Transverse colon (tissue), 4 donors: ENCODE data around the gene VLDLR. TPM values are rescaled to one million over a fixed set of nuclear protein-coding genes. Genes with fewer than 3 reads are reported as not detected.

Experiments
- DNase-seq: peaks from one replicate; pipeline ENCODE4 v3.0.0-alpha.2; 2019
- H3K27ac ChIP-seq, 4 donors: fragments of 200-600 bp; sonication (generic); 2 replicates each; pipeline ENCODE4 v1.5.1; 2016 to 2018; ENCODE audit warnings: inconsistent platforms in 4 of 4
- H3K27me3 ChIP-seq: fragments of 200-600 bp; sonication (generic); 2 replicates; pipeline ENCODE4 v1.5.1; 2017; ENCODE audit warnings: inconsistent platforms
- H3K36me3 ChIP-seq, 4 donors: fragments of 200-600 bp; sonication (generic); 2 replicates each; pipeline ENCODE4 v1.5.1; 2017 to 2019; ENCODE audit warnings: inconsistent platforms in 4 of 4
- H3K4me1 ChIP-seq, 4 donors: fragments of 200-600 bp; sonication (generic); 2 replicates each; pipeline ENCODE4 v1.5.1; 2017 to 2020; ENCODE audit warnings: inconsistent platforms in 4 of 4
- H3K4me3 ChIP-seq, 4 donors: fragments of 200-600 bp; sonication (generic); 1 replicate in 1 of 4; 2 replicates in 3 of 4; pipeline versions ENCODE4 v1.5.1 to v1.6.1; 2017 to 2019; ENCODE audit warnings: inconsistent platforms in 4 of 4
- H3K9me3 ChIP-seq, 2 donors: fragments of 200-600 bp; sonication (generic); 2 replicates each; pipeline ENCODE4 v1.5.1; 2017 to 2019; ENCODE audit warnings: inconsistent platforms in 2 of 2
- CTCF ChIP-seq, 5 experiments: fragments of 200-600 bp in 3 of 5; fragments of 450-650 bp in 2 of 5; sonication (generic) in 3 of 5; IDR thresholded peaks; 1 replicate in 2 of 5; 2 replicates in 3 of 5; pipeline ENCODE4 v1.5.1; 2016 to 2017; ENCODE audit warnings: antibody characterized with exemption in 5 of 5, inconsistent platforms in 3 of 5, mild to moderate bottlenecking in 2 of 5, moderate library complexity in 1 of 5
- EP300 ChIP-seq: sonication (generic); formaldehyde crosslinking; IDR thresholded peaks from one replicate; pipeline ENCODE4 v1.6.1; 2017; ENCODE audit warnings: antibody characterized with exemption, low read depth
- POLR2A ChIP-seq: fragments of 450-650 bp; IDR thresholded peaks from one replicate; pipeline ENCODE4 v1.6.1; 2016; ENCODE audit warnings: antibody characterized with exemption, mild to moderate bottlenecking, moderate library complexity
- POLR2AphosphoS5 ChIP-seq, 3 donors: sonication (generic); formaldehyde crosslinking; IDR thresholded peaks; one replicate each; pipeline ENCODE4 v1.6.1; 2016; ENCODE audit warnings: antibody characterized with exemption in 3 of 3
- WGBS, 2 donors: methylation state at CpG; one replicate each; pipeline ENCODE4 v1.1.5; 2018; ENCODE audit warnings: low coverage in 1 of 2; 5-methylcytosine and 5-hydroxymethylcytosine counted together
- in situ Hi-C, 4 donors: fragments of 200-750 bp; cut with MboI; loops; one replicate each; pipeline versions ENCODE4 v1.15.0 to v1.15.1; 2017; ENCODE audit warnings: low sequenced_read_pairs in 3 of 4, low pct_ligation_motif_present in 1 of 4, low pct_unique_long_range_greater_than_20kb in 1 of 4
- intact Hi-C: fragments of 100-400 bp; cut with DNase I; formaldehyde crosslinking; loops from one replicate; pipeline ENCODE4 v1.15.1; 2023; ENCODE audit warnings: low total_unique reads
- total RNA-seq, 4 donors: library from RNA; depleted of rRNA; stranded (reverse); fragments of >200 nt; gene quantifications; one replicate each; pipeline ENCODE4 v1.1.0, GENCODE V29; 2016

The VLDLR gene
- total RNA-seq, 4 donors from 2014 or later = 0.80 to 14.0 (median 9.6) TPM

GRCh38 chr9:2613730-2614271, 7.8 kb upstream of the VLDLR start:
- H3K4me1 ChIP-seq = no peaks in the 10 kb centered on the region
- in situ Hi-C loops = no loop called here
- 81% methylated on average over 3 of the region's 3 CpGs; no CpG with 5 or more reads in 1 of the 2 donors for WGBS, 2 donors

GRCh38 chr9:2615497-2615896, 6.1 kb upstream of the VLDLR start:
- no peak for DNase-seq
- Histone ChIP-seq H3K4me3 (no peak overlapping the region), H3K9me3 (no peaks in the 10 kb centered on the region), H3K27ac (no peak overlapping the region), H3K27me3 (no peaks in the 10 kb centered on the region), H3K4me1 (no peaks in the 10 kb centered on the region), H3K36me3 (no peaks in the 10 kb centered on the region)
- 74 to 76% methylated on average over 3 to 7 of the region's 7 CpGs for WGBS, 2 donors
- no peak for TF ChIP-seq EP300
- TF ChIP-seq POLR2A = no peak
- no peak for TF ChIP-seq CTCF (IDR thresholded peaks at IDR 0.05)
- TF ChIP-seq POLR2AphosphoS5 (IDR thresholded peaks at IDR 0.05) = no peak
- intact Hi-C loops = no loop called here
- in situ Hi-C loops = no loop called here

More at GRCh38 chr9:2613730-2614271, 7.8 kb upstream of the VLDLR start:
- Histone ChIP-seq H3K9me3 (no peaks in the 10 kb centered on the region), H3K36me3 (no peaks in the 10 kb centered on the region), H3K27ac (no peak overlapping the region), H3K4me3 (no peak overlapping the region), H3K27me3 (no peaks in the 10 kb centered on the region)
- TF ChIP-seq POLR2A = no peak
- TF ChIP-seq POLR2AphosphoS5 (IDR thresholded peaks at IDR 0.05) = no peak
- TF ChIP-seq CTCF (IDR thresholded peaks at IDR 0.05) = no peak
- no peak for TF ChIP-seq EP300
- intact Hi-C loops = no loop called here
- DNase-seq = no peak

DNA sequence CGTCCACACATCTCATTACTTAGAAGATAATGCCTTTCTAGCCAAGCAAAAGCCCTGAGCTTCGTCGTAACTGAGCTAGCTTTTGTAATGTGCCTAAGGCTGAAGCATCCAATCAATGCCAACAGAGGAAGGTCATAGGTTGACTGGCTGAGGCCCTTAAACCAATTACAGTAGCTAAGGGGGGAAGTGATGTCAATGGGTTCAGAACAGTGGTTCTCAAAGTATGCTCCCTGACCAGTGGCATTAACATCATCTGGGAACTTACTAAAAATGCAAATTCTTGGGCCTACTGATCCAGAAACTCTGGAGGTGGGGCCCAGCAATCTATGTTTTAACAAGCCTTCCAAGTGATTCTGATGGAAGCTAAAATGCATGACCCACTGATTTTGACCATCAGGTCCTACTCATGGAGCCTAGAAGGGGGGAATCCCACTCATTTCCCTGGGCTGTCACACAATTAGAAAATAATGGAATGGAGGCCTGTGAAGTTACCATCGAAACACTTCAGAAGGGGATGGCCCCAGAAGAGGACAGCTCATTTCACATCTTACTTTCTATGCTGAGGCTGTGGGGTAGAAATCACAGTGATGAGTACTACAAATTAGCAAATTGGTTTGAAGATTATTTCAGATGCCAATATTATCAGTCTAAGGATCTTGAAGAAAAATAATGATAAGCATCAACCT, 4.8 kb upstream of the VLDLR start:
- no peak for DNase-seq
- intact Hi-C loops (no loop called here), in situ Hi-C loops (no loop called here)
- no peak for TF ChIP-seq POLR2AphosphoS5 (IDR thresholded peaks at IDR 0.05)
- Histone ChIP-seq H3K27ac (no peak overlapping the region), H3K4me3 (no peak overlapping the region), H3K9me3 (no peaks in the 10 kb centered on the region), H3K27me3 (no peaks in the 10 kb centered on the region), H3K36me3 (no peaks in the 10 kb centered on the region), H3K4me1 (peaks cover 0 to 7% (median 5%) of the 10 kb centered on the region in 4 donors)
- WGBS, 2 donors = 88% methylated on average over 4 of the region's 4 CpGs; no CpG with 5 or more reads in 1 of the 2 donors

GRCh38 chr9:2618289-2618688, 3.3 kb upstream of the VLDLR start:
- Histone ChIP-seq H3K27me3 (peaks cover 10% of the 10 kb centered on the region), H3K9me3 (no peaks in the 10 kb centered on the region), H3K4me1 (peaks cover 0 to 11% (median 9%) of the 10 kb centered on the region in 4 donors), H3K27ac (no peak overlapping the region), H3K36me3 (no peaks in the 10 kb centered on the region), H3K4me3 (no peak overlapping the region)
- intact Hi-C loops (no loop called here), in situ Hi-C loops (no loop called here)
- DNase-seq = no peak
- WGBS, 2 donors = 75 to 81% methylated on average over 1 of the region's 1 CpG
- TF ChIP-seq POLR2A (no peak), CTCF (IDR thresholded peaks at IDR 0.05) (no peak), EP300 (no peak)
